Spleen (tissue), 11 donors: Measurements from ENCODE around the gene OR6X1. TPM values are rescaled to one million over a fixed set of nuclear protein-coding genes. Genes with fewer than 3 reads are reported as not detected.

Source experiments
- DNase-seq: peaks from one replicate; pipeline ENCODE4 v3.0.0-alpha.2; 2020
- H3K27ac ChIP-seq, 8 donors: fragments of 200-600 bp; sonication (generic) in 7 of 8; 1 replicate in 4 of 8; 2 replicates in 4 of 8; pipeline versions ENCODE4 v1.5.0 to v1.8.0; 2016 to 2021; ENCODE audit warnings: inconsistent platforms in 4 of 8, mild to moderate bottlenecking in 4 of 8, moderate library complexity in 1 of 8
- H3K27me3 ChIP-seq, 7 donors: fragments of 200-600 bp; sonication (generic) in 6 of 7; replicated peaks in 1 of 7; 1 replicate in 4 of 7; 2 replicates in 3 of 7; pipeline versions ENCODE4 v1.5.0 to v1.8.0; 2016 to 2021; ENCODE audit warnings: inconsistent platforms in 3 of 7, mild to moderate bottlenecking in 1 of 7
- H3K36me3 ChIP-seq, 6 donors: fragments of 200-600 bp; sonication (generic) in 5 of 6; 1 replicate in 4 of 6; 2 replicates in 2 of 6; pipeline versions ENCODE4 v1.5.0 to v1.8.0; 2016 to 2021; ENCODE audit warnings: inconsistent platforms in 2 of 6
- H3K4me1 ChIP-seq, 6 donors: fragments of 200-600 bp; sonication (generic) in 5 of 6; 1 replicate in 3 of 6; 2 replicates in 3 of 6; pipeline versions ENCODE4 v1.5.0 to v1.8.0; 2016 to 2021; ENCODE audit warnings: inconsistent platforms in 3 of 6
- H3K4me3 ChIP-seq, 8 donors: fragments of 200-600 bp; sonication (generic) in 7 of 8; 1 replicate in 4 of 8; 2 replicates in 4 of 8; pipeline versions ENCODE4 v1.5.0 to v1.8.0; 2016 to 2021; ENCODE audit warnings: inconsistent platforms in 4 of 8, mild to moderate bottlenecking in 4 of 8, moderate library complexity in 2 of 8
- H3K9me3 ChIP-seq, 8 donors: fragments of 200-600 bp; sonication (generic) in 7 of 8; 1 replicate in 4 of 8; 2 replicates in 4 of 8; pipeline versions ENCODE4 v1.5.0 to v1.8.0; 2016 to 2021; ENCODE audit warnings: inconsistent platforms in 4 of 8
- POLR2A ChIP-seq, 3 donors: fragments of 450-650 bp; IDR thresholded peaks; one replicate each; pipeline ENCODE4 v1.5.1; 2017; ENCODE audit warnings: antibody characterized with exemption in 3 of 3, mild to moderate bottlenecking in 1 of 3
- POLR2AphosphoS5 ChIP-seq, 3 donors: sonication (generic); formaldehyde crosslinking; IDR thresholded peaks; one replicate each; pipeline ENCODE4 v1.5.1; 2017; ENCODE audit warnings: antibody characterized with exemption in 3 of 3
- WGBS, 5 donors: extraction: QIAGEN DNeasy Blood & Tissue Kit in 3 of 5; methylation state at CpG; one replicate each; pipeline versions ENCODE4 v1.1.5 to v1.1.7; 2013 to 2018; 5-methylcytosine and 5-hydroxymethylcytosine counted together
- intact Hi-C: fragments of 100-400 bp; cut with DNase I; formaldehyde crosslinking; loops from one replicate; pipeline ENCODE4 v1.15.0; 2023; ENCODE audit warnings: low total_unique reads
- polyA plus RNA-seq, 3 donors: library from polyadenylated mRNA; stranded (reverse); fragments of 200-250 nt; gene quantifications; one replicate each; pipeline ENCODE4 v1.2.1, GENCODE V29; 2013
- total RNA-seq, 7 donors: library from RNA; depleted of rRNA in 3 of 7; stranded (reverse); fragments of >200 nt in 3 of 7; fragmentation: NEBNext Ultra II Directional in 4 of 7; extraction: Animal tissue kit (Norgen Biotek cat#: 25700) in 4 of 7; gene quantifications; one replicate each; pipeline versions ENCODE4 v1.1.0 to v1.2.1, GENCODE V29; 2016 to 2021
- TF ChIP-seq, protein P1 (sequence below), 11 experiments: fragments of 200-600 bp in 7 of 11; fragments of 450-650 bp in 4 of 11; sonication (generic) in 4 of 11; IDR thresholded peaks in 8 of 11; conservative IDR thresholded peaks in 3 of 11; 1 replicate in 7 of 11; 2 replicates in 4 of 11; pipeline versions ENCODE4 v1.4.0 to v1.8.0; 2016 to 2021; ENCODE audit warnings: antibody characterized with exemption in 11 of 11, inconsistent platforms in 4 of 11, mild to moderate bottlenecking in 1 of 11
- donor health status: healthy with polysubstance abuse.
- donor health status: DM: no; HTN: no; CAD: no; lungs with moderate emphysema.
- donor health status: DM: no; HTN: no; CAD: no.
- donor health status: Bipolar disorder and iron deficiency.
- donor health status: healthy.
- donor health status: DM: no; HTN: no; CAD: no.
- donor health status: DM: yes; HTN: yes; CAD: no.

OR6X1 gene
- total and polyA plus RNA-seq, 10 donors, result not detected

DNA sequence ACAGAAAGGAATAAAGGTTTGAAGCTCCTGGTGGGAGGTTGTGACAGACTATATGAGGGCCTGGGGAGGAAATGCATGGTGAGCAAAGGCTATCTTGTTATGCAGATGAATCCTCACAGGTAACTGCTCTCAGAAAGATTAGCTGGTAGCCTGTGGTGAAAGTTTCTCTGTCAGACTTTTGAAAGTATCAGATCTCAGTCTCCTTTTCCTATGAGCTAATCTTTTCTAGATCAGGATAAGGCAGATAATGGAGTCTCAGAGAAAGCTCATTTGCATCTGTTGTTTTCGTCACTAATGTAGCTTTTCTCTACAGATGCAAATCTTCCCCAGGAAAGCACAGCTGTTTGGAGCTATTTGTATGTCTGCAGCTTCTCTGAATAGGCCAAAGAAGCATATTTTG lies 21.0 kb upstream of the OR6X1 start:
- no peak overlapping the region for H3K4me3 ChIP-seq
- 67 to 88% (median 76%) methylated on average over 1 of the region's 1 CpG for WGBS, 5 donors
- intact Hi-C loops, result no loop called here

DNA sequence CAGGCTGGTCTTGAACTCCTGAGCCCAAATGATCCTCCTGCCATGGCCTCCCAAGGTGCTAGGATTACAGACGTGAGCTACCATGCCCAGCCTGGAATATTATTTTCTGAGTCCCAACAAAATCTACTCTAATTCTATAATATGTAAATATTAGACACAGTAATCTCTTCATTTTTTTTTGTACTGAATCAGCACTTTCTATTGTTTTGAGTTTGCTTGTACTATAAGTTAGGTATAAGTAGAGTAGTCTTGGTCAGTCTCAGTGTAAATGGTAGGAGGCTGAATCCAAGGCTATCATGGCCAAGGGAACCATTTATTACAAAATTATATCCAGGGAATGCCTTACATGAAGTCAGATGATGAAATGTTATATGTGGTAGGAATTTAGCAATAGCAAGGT lies 19.6 kb upstream of the OR6X1 start:
- H3K36me3 ChIP-seq, result no peaks in the 10 kb centered on the region
- 70 to 97% (median 84%) methylated on average over 1 of the region's 1 CpG for WGBS, 5 donors
- DNase-seq, result no peak
- peaks cover 0 to 4% (median 0%) of the 10 kb centered on the region in 7 donors for H3K27me3 ChIP-seq
- H3K9me3 ChIP-seq, result peaks cover 0 to 3% (median 0%) of the 10 kb centered on the region in 8 donors
- H3K27ac ChIP-seq, result no peak overlapping the region
- intact Hi-C loops, result no loop called here
- H3K4me1 ChIP-seq, result no peaks in the 10 kb centered on the region
- H3K4me3 ChIP-seq, result no peak overlapping the region
- no peak for TF ChIP-seq POLR2A (IDR thresholded peaks at IDR 0.05)
- TF ChIP-seq, protein P1, sequence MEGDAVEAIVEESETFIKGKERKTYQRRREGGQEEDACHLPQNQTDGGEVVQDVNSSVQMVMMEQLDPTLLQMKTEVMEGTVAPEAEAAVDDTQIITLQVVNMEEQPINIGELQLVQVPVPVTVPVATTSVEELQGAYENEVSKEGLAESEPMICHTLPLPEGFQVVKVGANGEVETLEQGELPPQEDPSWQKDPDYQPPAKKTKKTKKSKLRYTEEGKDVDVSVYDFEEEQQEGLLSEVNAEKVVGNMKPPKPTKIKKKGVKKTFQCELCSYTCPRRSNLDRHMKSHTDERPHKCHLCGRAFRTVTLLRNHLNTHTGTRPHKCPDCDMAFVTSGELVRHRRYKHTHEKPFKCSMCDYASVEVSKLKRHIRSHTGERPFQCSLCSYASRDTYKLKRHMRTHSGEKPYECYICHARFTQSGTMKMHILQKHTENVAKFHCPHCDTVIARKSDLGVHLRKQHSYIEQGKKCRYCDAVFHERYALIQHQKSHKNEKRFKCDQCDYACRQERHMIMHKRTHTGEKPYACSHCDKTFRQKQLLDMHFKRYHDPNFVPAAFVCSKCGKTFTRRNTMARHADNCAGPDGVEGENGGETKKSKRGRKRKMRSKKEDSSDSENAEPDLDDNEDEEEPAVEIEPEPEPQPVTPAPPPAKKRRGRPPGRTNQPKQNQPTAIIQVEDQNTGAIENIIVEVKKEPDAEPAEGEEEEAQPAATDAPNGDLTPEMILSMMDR (IDR thresholded peaks at IDR 0.05 in 8 of 11, conservative IDR thresholded peaks at IDR 0.05 in 3 of 11), result no peak
- no peak for TF ChIP-seq POLR2AphosphoS5 (IDR thresholded peaks at IDR 0.05)

More for the DNA sequence above, 21.0 kb upstream of the OR6X1 start:
- DNase-seq, result no peak
- Histone ChIP-seq H3K36me3 (no peaks in the 10 kb centered on the region), H3K4me1 (no peaks in the 10 kb centered on the region), H3K9me3 (peaks cover 0 to 3% (median 0%) of the 10 kb centered on the region in 8 donors), H3K27me3 (peaks cover 0 to 4% (median 0%) of the 10 kb centered on the region in 7 donors), H3K27ac (no peak overlapping the region)
- TF ChIP-seq POLR2A (IDR thresholded peaks at IDR 0.05), result no peak
- no peak for TF ChIP-seq POLR2AphosphoS5 (IDR thresholded peaks at IDR 0.05)
- TF ChIP-seq, protein P1 (IDR thresholded peaks at IDR 0.05 in 8 of 11, conservative IDR thresholded peaks at IDR 0.05 in 3 of 11), result no peak

DNA sequence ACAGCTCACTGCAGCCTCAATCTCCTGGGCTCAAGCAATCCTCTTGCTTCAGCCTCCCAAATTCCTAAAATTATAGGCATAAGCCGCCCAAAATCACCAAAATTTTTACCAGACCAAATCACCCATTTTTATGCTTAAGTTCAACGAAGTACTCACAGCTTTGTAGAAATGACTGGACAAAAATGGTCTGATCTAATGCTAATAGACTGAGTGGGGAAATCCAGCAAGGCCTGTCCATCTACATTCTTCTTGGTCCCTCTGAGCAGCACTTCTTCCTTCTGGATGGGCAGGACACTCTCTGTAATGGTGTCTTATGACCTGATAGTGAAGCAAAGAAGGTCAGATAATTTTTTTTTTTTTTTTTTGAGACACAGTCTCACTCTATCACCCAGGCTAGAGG lies 18.7 kb upstream of the OR6X1 start:
- DNase-seq, result no peak
- WGBS, 5 donors, result 78 to 87% (median 80%) methylated on average over 2 of the region's 2 CpGs
- intact Hi-C loops, result no loop called here
- Histone ChIP-seq H3K36me3 (no peaks in the 10 kb centered on the region), H3K27ac (no peak overlapping the region), H3K4me1 (no peaks in the 10 kb centered on the region), H3K4me3 (no peak overlapping the region), H3K27me3 (no peaks in the 10 kb centered on the region), H3K9me3 (peaks cover 0 to 3% (median 0%) of the 10 kb centered on the region in 8 donors)
- TF ChIP-seq POLR2A (IDR thresholded peaks at IDR 0.05) (no peak), POLR2AphosphoS5 (IDR thresholded peaks at IDR 0.05) (no peak)
- TF ChIP-seq, protein P1 (IDR thresholded peaks at IDR 0.05 in 8 of 11, conservative IDR thresholded peaks at IDR 0.05 in 3 of 11), result no peak

DNA sequence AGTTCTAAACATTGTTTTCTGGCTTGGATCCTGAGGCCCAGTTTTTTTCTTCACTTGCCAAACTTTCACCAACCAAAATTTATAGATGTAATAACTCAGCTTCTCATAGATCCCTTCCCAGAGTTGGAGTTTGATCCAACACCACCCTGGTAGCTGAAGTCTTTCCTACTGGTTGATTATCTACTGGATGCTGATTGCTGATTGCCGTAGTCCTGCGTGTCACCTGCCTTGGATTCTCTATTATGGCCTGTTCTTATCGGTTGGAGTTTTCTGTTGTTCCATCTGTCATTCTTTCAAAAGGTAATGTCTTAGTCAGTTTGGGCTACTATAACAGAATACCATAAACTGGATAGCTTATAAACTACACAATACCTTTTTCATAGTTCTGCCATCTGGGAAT lies 17.3 kb upstream of the OR6X1 start:
- 92 to 99% (median 95%) methylated on average over 3 of the region's 3 CpGs for WGBS, 5 donors
- intact Hi-C loops, result no loop called here
- Histone ChIP-seq H3K4me3 (no peak overlapping the region), H3K9me3 (peaks cover 0 to 3% (median 0%) of the 10 kb centered on the region in 8 donors), H3K4me1 (no peaks in the 10 kb centered on the region), H3K27me3 (no peaks in the 10 kb centered on the region), H3K36me3 (no peaks in the 10 kb centered on the region), H3K27ac (no peak overlapping the region)
- TF ChIP-seq, protein P1 (IDR thresholded peaks at IDR 0.05 in 8 of 11, conservative IDR thresholded peaks at IDR 0.05 in 3 of 11), result no peak
- no peak for TF ChIP-seq POLR2AphosphoS5 (IDR thresholded peaks at IDR 0.05)
- DNase-seq, result no peak
